Embryonic facial prominence (tissue), 1 donor: ENCODE measurements around the gene SCN9A.
"Not testable (repeated sequence)": the region's sequence is repeated elsewhere in the genome, so short reads cannot be mapped to it uniquely, and the experiment has no call there.

Source experiments
- DNase-seq: peaks from one replicate; pipeline ENCODE4 v3.0.0-alpha.2; 2016; ENCODE audit errors: extremely low spot score

Gene SCN9A

DNA sequence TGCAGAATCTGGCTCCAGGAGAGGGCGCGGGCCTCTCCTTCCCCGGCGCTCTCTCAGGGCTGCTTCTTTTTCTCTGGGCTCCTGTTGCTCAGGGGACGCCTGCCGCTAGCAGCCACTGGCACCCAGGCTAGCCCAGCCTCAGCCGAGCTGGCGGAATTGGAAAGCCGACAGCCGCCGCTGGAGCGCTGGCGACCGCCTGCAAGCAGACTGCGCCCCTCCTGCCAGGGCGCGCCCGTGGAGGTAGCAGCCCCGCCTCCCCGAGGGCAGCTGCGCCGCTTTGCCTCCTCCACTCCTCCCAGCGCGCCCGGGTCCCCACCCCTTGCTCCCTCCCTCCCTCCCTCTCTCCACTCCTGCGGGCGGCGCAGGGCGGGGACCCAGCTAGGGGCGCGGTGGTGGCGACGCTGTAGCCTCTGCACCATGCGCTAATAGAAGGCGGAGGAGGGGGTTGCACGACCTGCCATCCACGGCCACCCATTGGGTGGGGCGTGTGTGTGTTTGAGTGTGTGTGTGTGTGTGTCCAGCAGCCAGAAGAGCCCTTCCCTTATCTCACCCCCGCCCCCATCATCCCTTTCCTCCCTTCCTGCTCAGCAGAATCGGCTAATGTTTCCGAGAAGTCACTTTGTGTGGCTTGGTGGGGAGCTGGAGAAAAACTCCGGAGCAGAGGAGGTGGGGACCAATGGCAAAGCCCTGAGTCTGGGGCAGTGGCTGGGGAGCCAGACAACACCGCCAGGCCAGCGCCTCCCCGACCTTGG lies at the start of gene SCN9A:
TSS of gene SCN9A (minus strand) at position 209 of the 752 bp plus-strand sequence. CDS start 64,188 bp downstream, outside the sequence.
- peak; percentile 21 for DNase-seq

GRCh38 chr2:166424841-166425240 lies 49.1 kb upstream of the SCN9A start:
- no peak for DNase-seq

GRCh38 chr2:166419616-166419934 lies 43.8 kb upstream of the SCN9A start:
- no peak for DNase-seq

DNA sequence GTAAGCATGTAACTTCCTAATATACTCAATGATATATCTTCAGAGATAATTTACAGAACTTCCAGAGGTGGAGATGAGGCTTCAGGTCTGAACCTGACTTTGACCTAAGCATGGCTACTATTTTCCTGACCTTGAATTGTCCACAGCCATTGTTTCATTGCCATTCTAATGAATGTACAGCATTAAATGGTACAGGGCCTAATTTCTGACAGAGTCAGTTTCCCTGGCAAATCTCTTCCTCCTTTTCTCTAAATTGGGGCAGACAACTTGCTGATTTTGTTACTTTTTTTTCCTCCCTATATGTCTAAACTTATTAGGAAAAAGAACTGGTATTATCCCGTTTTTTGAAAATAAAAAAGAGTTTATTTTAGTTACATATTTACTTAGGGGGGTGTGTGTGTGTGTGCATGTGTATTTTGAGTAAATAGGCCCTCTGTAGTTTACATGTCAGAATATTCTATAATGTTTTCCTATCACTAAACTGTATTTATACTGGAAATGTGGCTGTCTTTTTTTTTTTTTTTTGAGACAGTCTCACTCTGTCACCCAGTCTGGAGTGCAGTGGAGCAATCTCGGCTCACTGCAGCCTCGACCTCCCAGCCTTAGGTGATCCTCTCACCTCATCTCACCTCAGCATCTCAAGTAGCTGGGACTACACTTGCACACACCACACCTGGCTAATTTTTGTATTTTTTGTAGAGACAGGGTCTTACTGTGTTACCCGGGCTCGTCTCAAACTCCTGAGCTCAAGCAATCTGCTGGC lies 43.3 kb upstream of the SCN9A start:
- no peak for DNase-seq

- DNase-seq, result no peak
Measured at GRCh38 chr2:166417669-166418068, 41.9 kb upstream of the SCN9A start.

GRCh38 chr2:166413255-166413654 lies 37.5 kb upstream of the SCN9A start:
- DNase-seq, result no peak

GRCh38 chr2:166411473-166412230 lies 35.9 kb upstream of the SCN9A start:
- DNase-seq, result no peak

DNA sequence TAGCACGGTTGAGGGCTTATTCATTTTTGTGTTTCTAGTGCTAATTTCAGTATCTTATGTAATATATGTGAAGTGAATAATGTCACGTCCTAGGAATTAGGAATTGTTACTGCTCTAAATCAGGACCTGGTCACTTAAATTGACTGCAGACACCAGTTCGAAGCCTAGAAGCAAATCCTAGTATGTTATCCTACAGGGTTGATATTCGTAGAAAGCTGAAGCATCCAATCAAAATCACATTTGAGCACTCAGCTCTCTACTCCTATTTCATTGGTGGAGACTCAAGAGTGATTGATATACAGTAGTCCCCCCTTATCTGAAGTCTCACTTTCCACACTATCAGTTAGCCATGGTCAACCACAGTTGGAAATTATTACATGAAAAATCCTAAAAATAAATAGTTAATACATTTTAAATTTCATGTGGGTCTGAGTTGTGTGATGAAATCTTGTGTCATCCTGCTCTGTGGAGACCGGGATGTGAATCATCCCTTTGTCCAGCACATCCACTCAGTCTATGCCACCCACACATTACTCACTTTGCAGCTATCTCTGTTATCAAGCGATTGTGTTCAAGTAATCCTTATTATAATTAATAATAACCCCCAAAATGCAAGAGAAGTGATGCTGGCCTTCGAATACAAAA lies 35.2 kb upstream of the SCN9A start:
- DNase-seq, result no peak

- DNase-seq, result not testable (repeated sequence)
Measured at GRCh38 chr2:166407746-166408145, 32.0 kb upstream of the SCN9A start.

DNA sequence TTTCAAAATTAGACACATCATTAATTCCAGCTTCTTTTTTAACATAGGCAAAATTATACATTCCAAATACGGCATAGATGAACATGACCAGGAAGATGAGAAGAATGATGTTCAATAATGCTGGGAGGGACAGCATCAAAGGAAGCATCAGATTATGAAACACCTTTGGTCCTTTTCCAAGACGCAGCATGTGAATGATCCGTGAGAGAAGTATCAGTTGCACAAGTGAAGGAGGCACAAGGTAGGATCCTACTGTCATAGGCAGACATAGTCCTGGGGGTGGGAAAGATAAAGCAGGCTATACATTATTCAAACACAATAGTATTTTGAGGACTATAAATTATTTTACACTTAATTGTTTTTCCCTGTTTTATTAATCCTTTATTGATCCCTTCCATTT lies 30.6 kb upstream of the SCN9A start:
- no peak for DNase-seq

- no peak for DNase-seq
Measured at GRCh38 chr2:166405569-166405926, 29.8 kb upstream of the SCN9A start.

- no peak for DNase-seq
Measured at GRCh38 chr2:166404831-166405568, 29.3 kb upstream of the SCN9A start.

DNA sequence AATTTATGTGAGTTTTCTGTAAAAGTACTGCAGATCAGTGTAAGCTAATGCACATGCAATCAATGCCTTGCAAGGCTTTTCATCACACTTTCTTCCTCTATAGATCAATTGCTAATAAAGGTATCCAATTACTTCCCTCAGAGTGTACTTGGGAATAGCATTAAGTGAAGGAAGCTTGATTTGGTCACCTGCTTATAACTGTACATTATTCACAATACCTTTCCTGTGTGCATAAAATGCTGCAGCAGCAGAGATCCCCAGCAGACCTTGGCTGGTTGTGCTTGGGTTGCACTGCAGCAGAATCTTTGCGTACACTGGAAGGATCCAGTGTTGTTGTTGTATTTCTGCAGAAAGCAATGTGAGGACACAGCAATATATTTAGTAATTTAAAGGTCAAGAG lies 18.5 kb upstream of the SCN9A start:
- DNase-seq, result no peak

GRCh38 chr2:166393008-166393407 lies 17.3 kb upstream of the SCN9A start:
- DNase-seq, result no peak

- no peak for DNase-seq
Measured at GRCh38 chr2:166388481-166389070, 12.8 kb upstream of the SCN9A start.

- no peak for DNase-seq
Measured at GRCh38 chr2:166385313-166385712, 9.6 kb upstream of the SCN9A start.

DNA sequence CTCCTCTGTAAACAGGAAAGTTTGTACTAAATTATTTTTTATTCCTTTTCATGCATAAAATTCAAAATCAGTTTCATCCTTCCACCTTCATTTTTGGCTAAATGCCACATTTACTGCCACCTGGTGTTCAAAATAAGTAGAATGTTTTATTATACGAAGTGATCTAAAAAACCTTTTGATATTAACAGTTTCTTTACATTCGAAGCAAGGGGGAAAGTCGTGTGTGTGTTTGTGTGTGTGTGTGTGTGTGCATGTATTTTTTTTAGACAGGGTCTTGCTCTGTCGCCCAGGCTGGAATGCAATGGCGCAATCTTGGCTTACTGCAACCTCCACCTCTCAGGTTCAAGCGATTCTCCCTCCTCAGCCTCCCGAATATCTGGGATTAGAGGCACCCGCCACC lies 9.0 kb upstream of the SCN9A start:
- no peak for DNase-seq

DNA sequence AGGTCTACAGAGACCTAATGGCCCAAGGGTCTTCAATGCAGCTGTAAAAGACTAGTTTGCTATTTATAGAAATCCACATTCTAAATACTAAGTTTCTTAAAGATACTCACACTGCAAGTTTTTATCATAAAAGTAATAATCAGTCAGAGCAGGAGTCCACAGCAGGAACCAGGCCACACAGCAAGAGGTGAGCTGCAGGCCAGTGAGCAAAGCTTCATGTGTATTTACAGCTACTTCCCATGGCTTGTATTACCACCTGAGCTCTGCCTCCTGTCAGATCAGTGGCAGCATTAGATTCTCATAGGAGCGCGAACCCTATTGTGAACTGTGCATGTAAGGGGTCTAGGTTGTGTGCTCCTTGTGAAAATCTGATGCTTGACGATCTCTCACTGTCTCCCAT lies 6.7 kb upstream of the SCN9A start:
- DNase-seq, result no peak

DNA sequence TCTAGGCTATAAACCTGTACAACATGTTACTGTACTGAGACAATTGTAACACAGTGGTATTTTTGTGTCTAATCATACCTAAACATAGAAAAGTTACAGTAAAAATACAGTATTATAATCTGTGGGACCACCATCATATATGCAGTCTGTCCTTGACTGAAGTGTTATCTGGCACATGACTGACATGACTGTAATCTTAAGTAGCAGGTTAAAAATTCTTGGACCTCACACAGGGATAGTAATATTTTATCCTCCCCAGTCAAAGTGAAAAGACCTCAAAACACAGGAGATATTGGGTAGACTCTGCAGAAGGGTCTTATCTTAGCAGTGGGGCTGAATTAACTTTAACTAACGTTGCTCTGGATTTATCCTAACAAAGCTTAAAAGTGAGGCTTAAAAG lies 4.9 kb upstream of the SCN9A start:
- no peak for DNase-seq

DNA sequence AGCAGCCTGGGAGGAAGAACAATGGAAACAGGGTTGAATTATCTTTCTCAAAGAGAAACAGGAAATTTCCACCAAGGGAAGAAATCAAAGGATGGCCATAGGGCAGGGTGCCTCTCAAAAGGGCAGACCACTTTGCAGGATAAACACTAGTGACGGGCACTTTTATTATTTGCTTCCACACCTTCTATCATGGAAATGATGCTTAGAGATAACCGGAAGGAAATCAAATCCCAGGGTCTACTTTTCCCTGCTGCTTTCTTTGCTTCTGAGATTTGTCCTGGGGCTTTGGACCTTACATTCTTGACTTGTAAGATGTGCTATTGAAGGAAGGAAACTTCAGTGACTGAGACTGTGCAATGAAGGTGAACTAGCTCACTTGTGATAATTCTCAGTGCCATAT lies 1.1 kb upstream of the SCN9A start:
- no peak for DNase-seq

DNA sequence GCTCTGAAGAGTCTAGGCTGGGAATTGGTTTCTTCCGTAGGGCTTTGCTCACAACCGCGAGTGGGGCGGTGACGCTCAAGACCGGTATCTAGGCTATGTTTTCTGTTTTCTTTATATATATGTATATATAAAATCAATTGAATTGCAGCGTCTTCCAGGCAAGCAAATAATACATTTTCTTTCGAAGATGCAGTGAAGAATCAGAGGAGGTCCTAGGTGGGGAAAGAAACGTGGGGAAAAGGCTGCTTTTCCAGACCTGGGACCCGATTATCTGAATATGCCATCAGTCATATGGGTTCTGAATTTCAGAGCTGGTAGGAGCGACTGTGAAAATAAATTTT lies 714 bp upstream of the SCN9A start:
- no peak for DNase-seq
